Lower leg skin (tissue), 4 donors: ENCODE data around the gene AP3D1. TPM values are rescaled to one million over a fixed set of nuclear protein-coding genes. Genes with fewer than 3 reads are reported as not detected.

ENCODE experiments used
- DNase-seq, 2 donors: peaks; one replicate each; pipeline ENCODE4 v3.0.0-alpha.2; 2019; ENCODE audit warnings: low spot score in 2 of 2
- H3K4me3 ChIP-seq: fragments of 200-600 bp; sonication (generic); 2 replicates; pipeline ENCODE4 v1.5.1; 2017; ENCODE audit warnings: mild to moderate bottlenecking, low read depth; ENCODE audit not compliant: poor library complexity, severe bottlenecking
- POLR2A ChIP-seq, 2 donors: fragments of 450-650 bp; IDR thresholded peaks; one replicate each; pipeline ENCODE4 v1.6.1; 2016 to 2017; ENCODE audit warnings: antibody characterized with exemption in 2 of 2, mild to moderate bottlenecking in 1 of 2, moderate library complexity in 1 of 2
- WGBS, 2 donors: methylation state at CpG; one replicate each; pipeline ENCODE4 v1.1.5; 2018; 5-methylcytosine and 5-hydroxymethylcytosine counted together
- intact Hi-C: fragments of 100-400 bp; cut with DNase I; formaldehyde crosslinking; loops from one replicate; pipeline ENCODE4 v1.15.0; 2023; ENCODE audit warnings: low total_unique reads
- total RNA-seq, 4 donors: library from RNA; depleted of rRNA; stranded (reverse); fragments of >200 nt; gene quantifications; one replicate each; pipeline ENCODE4 v1.1.0, GENCODE V29; 2016
- TF ChIP-seq, protein P1 (sequence below), 3 donors: fragments of 450-650 bp; IDR thresholded peaks; one replicate each; pipeline ENCODE4 v1.5.1; 2016; ENCODE audit warnings: antibody characterized with exemption in 3 of 3, mild to moderate bottlenecking in 3 of 3, moderate library complexity in 2 of 3

AP3D1 gene
- total RNA-seq, 4 donors from 2014 or later = 46.5 to 84.7 (median 71.8) TPM

DNA sequence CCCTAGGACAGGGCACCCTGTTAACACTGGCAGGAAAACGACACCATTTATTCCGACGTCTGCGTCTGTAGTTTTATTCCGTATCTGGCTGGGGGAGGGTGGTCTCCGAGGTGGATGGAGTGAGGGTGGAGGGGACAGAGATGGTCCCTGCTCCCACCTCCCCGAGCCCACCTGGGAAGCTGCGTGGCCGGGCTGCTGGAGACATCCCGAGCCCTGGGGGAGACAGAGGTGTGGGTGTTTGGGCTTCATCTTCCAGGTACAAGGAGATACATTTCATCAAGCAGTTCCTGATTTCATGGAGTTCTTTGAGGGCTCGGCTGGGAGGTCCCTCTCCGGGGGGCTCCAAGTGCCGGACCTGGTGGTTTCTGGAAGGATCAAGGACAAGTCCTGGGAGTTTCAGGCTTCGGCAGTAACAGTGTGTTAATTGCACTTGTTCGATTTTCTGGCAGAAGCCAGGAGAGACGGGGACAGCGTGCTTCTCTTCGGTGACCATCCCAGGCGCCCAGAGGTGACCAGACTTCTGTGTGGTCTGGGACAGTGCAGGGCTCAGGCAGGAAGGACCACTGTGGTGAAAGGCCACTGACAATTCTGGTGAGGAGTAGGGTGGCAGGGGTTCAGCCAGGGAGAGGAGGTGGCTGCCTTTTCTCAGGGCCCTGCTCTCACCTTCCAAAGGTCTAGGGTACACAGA is 80.2 kb downstream of the AP3D1 start:
- no peak for DNase-seq
- WGBS, 2 donors = 84 to 88% methylated on average over 18 to 19 of the region's 19 CpGs
- intact Hi-C loops = loop anchor here (5.0 kb wide), 2 partner anchors 54 to 144 kb away; partner anchors contain the start of gene BTBD2
- no peak overlapping the region for H3K4me3 ChIP-seq
- TF ChIP-seq, protein P1, sequence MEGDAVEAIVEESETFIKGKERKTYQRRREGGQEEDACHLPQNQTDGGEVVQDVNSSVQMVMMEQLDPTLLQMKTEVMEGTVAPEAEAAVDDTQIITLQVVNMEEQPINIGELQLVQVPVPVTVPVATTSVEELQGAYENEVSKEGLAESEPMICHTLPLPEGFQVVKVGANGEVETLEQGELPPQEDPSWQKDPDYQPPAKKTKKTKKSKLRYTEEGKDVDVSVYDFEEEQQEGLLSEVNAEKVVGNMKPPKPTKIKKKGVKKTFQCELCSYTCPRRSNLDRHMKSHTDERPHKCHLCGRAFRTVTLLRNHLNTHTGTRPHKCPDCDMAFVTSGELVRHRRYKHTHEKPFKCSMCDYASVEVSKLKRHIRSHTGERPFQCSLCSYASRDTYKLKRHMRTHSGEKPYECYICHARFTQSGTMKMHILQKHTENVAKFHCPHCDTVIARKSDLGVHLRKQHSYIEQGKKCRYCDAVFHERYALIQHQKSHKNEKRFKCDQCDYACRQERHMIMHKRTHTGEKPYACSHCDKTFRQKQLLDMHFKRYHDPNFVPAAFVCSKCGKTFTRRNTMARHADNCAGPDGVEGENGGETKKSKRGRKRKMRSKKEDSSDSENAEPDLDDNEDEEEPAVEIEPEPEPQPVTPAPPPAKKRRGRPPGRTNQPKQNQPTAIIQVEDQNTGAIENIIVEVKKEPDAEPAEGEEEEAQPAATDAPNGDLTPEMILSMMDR (IDR thresholded peaks at IDR 0.05) = no peak
- no peak for TF ChIP-seq POLR2A (IDR thresholded peaks at IDR 0.05)

DNA sequence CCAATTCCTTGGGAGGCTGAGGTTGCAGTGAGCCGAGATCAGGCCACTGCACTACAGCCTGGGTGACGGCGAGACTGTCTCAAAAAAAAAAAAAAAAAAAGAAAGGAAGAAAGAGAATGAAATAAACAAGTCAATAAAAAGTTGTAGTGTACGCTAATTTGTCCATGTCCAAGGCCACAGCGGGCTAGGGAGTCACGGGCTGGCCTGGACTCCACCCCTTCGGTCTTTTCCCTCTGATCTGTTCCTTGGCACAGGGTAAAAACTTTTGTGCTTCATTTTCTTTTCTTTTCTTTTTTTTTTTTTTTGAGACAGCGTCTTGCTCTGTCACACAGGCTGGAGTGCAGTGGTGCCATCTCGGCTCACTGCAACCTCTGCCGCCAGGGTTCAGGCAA is 80.9 kb downstream of the AP3D1 start:
- no peak for DNase-seq
- intact Hi-C loops = loop anchor here (5.0 kb wide), 2 partner anchors 53 to 143 kb away; partner anchors contain the start of gene BTBD2
- H3K4me3 ChIP-seq = no peak overlapping the region
- TF ChIP-seq POLR2A (IDR thresholded peaks at IDR 0.05) = no peak
- TF ChIP-seq, protein P1 (IDR thresholded peaks at IDR 0.05) = no peak
- 65 to 68% methylated on average over 10 of the region's 10 CpGs for WGBS, 2 donors

DNA sequence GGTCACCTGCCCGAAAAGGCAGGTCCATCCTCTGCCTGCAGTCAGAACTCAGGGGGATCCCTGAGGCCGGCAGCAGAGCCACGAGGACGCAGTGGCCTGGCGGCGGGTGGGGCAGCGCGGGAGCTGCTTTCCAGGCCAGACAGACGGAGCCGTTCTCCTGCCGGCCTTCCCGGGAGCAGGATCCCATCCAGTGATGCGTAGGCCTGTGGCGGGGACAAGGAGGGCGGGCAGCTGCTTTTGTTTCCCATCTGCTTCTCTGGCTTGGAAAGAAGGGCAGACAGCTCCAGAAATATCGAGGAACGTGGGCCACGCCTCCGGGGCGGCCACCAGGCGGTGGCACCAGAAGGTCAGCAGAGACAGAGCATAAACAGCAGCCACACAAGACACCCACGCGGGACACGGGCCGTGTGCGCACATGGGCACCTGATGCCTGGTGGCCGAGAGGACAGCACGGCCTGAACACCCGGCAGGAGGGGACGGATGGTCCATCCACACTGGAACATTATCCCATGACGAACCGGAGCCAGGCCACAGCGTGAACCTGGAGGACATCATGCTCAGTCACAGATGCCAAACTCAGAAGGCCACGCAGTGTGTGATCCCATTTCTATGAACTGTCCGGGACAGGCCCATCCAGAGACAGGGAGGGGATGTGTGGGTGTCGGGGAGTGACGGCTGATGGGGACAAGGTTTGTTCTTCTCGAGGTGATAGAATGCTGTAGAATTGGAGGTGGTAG is 86.4 kb downstream of the AP3D1 start:
- no peak overlapping the region for H3K4me3 ChIP-seq
- intact Hi-C loops = no loop called here
- TF ChIP-seq, protein P1 (IDR thresholded peaks at IDR 0.05) = no peak
- no peak for DNase-seq
- 66 to 69% methylated on average over 31 to 38 of the region's 38 CpGs for WGBS, 2 donors

DNA sequence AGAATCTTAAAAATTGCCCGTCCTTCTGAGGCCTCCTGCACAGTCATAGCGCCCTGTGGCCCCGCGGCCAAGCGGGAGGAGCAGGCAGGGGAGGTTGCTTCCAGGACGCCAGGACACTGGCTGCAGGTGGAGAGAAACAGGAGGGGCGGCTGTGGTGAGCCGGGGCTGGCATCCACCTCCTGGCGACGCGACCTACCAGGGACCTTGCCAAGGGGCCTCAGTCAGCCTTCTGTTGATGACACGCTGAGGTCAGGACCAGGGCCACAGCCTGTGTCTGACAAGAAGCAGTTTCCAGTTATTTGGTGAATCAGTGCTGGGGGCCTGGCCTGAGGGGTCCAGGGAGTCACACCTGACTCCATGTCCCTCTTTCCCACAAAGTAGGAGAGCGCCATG is 87.0 kb downstream of the AP3D1 start:
- H3K4me3 ChIP-seq = no peak overlapping the region
- WGBS, 2 donors = 69 to 72% methylated on average over 9 to 13 of the region's 13 CpGs
- intact Hi-C loops = no loop called here
- DNase-seq = no peak
- TF ChIP-seq, protein P1 (IDR thresholded peaks at IDR 0.05) = no peak
- no peak for TF ChIP-seq POLR2A (IDR thresholded peaks at IDR 0.05)

DNA sequence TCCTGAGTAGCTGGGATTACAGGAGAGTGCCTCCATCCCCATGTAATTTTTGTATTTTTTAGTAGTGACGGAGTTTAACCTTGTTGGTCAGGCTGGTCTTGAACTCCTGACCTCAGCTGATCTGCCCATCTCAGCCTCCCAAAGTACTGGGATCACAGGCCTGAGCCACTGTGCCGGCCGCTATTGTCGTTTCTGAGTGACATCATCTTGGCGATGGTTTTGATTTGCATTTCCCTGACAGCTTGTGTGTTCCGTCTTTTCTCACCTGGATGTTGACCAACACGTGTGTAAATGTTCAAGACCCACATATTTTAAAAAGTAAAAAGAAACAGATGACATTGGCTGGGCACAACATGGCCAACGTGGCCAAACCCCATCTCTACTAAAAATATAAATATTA is 87.5 kb downstream of the AP3D1 start:
- intact Hi-C loops = no loop called here
- TF ChIP-seq, protein P1 (IDR thresholded peaks at IDR 0.05) = no peak
- TF ChIP-seq POLR2A (IDR thresholded peaks at IDR 0.05) = no peak
- no peak overlapping the region for H3K4me3 ChIP-seq
- WGBS, 2 donors = 80 to 82% methylated on average over 8 of the region's 8 CpGs
- no peak for DNase-seq
